Measurements from ENCODE around the gene HCN3. TPM values are rescaled to one million over a fixed set of nuclear protein-coding genes. Genes with fewer than 3 reads are reported as not detected.

HCN3 gene
- total and polyA plus RNA-seq, 2 of the 8 experiments (the other 6 are each of a cell fraction or from before 2014, with no cell fraction given): 6.4 to 7.3 TPM

DNA sequence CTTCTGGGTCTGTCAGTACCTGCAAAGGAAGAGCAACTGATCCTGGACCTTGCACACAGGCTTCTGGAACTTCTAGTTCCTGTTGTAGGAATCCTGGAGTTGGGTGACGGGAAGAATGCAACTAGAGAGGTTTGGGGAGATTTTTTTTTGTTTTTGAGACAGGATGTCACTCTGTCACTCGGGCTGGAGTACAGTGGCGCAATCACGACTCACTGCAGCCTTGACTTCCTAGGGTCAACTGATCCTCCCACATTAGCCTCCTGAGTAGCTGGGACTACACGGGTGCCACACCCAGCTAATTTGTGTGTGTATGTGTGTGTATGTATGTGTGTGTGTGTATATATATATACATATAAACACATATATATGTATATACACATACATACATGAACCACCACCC is 40.8 kb upstream of the HCN3 start (continued):
- TF ChIP-seq, protein P1, sequence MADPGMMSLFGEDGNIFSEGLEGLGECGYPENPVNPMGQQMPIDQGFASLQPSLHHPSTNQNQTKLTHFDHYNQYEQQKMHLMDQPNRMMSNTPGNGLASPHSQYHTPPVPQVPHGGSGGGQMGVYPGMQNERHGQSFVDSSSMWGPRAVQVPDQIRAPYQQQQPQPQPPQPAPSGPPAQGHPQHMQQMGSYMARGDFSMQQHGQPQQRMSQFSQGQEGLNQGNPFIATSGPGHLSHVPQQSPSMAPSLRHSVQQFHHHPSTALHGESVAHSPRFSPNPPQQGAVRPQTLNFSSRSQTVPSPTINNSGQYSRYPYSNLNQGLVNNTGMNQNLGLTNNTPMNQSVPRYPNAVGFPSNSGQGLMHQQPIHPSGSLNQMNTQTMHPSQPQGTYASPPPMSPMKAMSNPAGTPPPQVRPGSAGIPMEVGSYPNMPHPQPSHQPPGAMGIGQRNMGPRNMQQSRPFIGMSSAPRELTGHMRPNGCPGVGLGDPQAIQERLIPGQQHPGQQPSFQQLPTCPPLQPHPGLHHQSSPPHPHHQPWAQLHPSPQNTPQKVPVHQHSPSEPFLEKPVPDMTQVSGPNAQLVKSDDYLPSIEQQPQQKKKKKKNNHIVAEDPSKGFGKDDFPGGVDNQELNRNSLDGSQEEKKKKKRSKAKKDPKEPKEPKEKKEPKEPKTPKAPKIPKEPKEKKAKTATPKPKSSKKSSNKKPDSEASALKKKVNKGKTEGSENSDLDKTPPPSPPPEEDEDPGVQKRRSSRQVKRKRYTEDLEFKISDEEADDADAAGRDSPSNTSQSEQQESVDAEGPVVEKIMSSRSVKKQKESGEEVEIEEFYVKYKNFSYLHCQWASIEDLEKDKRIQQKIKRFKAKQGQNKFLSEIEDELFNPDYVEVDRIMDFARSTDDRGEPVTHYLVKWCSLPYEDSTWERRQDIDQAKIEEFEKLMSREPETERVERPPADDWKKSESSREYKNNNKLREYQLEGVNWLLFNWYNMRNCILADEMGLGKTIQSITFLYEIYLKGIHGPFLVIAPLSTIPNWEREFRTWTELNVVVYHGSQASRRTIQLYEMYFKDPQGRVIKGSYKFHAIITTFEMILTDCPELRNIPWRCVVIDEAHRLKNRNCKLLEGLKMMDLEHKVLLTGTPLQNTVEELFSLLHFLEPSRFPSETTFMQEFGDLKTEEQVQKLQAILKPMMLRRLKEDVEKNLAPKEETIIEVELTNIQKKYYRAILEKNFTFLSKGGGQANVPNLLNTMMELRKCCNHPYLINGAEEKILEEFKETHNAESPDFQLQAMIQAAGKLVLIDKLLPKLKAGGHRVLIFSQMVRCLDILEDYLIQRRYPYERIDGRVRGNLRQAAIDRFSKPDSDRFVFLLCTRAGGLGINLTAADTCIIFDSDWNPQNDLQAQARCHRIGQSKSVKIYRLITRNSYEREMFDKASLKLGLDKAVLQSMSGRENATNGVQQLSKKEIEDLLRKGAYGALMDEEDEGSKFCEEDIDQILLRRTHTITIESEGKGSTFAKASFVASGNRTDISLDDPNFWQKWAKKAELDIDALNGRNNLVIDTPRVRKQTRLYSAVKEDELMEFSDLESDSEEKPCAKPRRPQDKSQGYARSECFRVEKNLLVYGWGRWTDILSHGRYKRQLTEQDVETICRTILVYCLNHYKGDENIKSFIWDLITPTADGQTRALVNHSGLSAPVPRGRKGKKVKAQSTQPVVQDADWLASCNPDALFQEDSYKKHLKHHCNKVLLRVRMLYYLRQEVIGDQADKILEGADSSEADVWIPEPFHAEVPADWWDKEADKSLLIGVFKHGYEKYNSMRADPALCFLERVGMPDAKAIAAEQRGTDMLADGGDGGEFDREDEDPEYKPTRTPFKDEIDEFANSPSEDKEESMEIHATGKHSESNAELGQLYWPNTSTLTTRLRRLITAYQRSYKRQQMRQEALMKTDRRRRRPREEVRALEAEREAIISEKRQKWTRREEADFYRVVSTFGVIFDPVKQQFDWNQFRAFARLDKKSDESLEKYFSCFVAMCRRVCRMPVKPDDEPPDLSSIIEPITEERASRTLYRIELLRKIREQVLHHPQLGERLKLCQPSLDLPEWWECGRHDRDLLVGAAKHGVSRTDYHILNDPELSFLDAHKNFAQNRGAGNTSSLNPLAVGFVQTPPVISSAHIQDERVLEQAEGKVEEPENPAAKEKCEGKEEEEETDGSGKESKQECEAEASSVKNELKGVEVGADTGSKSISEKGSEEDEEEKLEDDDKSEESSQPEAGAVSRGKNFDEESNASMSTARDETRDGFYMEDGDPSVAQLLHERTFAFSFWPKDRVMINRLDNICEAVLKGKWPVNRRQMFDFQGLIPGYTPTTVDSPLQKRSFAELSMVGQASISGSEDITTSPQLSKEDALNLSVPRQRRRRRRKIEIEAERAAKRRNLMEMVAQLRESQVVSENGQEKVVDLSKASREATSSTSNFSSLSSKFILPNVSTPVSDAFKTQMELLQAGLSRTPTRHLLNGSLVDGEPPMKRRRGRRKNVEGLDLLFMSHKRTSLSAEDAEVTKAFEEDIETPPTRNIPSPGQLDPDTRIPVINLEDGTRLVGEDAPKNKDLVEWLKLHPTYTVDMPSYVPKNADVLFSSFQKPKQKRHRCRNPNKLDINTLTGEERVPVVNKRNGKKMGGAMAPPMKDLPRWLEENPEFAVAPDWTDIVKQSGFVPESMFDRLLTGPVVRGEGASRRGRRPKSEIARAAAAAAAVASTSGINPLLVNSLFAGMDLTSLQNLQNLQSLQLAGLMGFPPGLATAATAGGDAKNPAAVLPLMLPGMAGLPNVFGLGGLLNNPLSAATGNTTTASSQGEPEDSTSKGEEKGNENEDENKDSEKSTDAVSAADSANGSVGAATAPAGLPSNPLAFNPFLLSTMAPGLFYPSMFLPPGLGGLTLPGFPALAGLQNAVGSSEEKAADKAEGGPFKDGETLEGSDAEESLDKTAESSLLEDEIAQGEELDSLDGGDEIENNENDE (IDR thresholded peaks at IDR 0.05; ENCODE audit: insufficient replicate concordance, low read length): no peak
- TF ChIP-seq RXRA (IDR thresholded peaks at IDR 0.05; ENCODE audit: insufficient read depth, low read depth, low read length) (no peak), EZH2 (IDR thresholded peaks at IDR 0.05; ENCODE audit: low read depth, low read length, severe bottlenecking) (no peak), CEBPB (IDR thresholded peaks at IDR 0.05; ENCODE audit: low read depth, low read length) (no peak), TEAD4 (IDR thresholded peaks at IDR 0.05; ENCODE audit: low read depth, low read length) (no peak), KDM1A (IDR thresholded peaks at IDR 0.05; ENCODE audit: borderline replicate concordance, low read length) (no peak), ASH2L (IDR thresholded peaks at IDR 0.05; ENCODE audit: low read length) (no peak), GTF2F1 (IDR thresholded peaks at IDR 0.05; ENCODE audit: borderline replicate concordance, low read depth, low read length) (no peak)

Data from H1 (cell line).